Measurements from ENCODE around the gene RBM42. TPM values are rescaled to one million over a fixed set of nuclear protein-coding genes. Genes with fewer than 3 reads are reported as not detected.
A peak's percentile ranks its signal among the peaks of the same experiment; 100 is the strongest.

RBM42 gene
- polyA plus RNA-seq, 1 donor: 56.9 TPM

DNA sequence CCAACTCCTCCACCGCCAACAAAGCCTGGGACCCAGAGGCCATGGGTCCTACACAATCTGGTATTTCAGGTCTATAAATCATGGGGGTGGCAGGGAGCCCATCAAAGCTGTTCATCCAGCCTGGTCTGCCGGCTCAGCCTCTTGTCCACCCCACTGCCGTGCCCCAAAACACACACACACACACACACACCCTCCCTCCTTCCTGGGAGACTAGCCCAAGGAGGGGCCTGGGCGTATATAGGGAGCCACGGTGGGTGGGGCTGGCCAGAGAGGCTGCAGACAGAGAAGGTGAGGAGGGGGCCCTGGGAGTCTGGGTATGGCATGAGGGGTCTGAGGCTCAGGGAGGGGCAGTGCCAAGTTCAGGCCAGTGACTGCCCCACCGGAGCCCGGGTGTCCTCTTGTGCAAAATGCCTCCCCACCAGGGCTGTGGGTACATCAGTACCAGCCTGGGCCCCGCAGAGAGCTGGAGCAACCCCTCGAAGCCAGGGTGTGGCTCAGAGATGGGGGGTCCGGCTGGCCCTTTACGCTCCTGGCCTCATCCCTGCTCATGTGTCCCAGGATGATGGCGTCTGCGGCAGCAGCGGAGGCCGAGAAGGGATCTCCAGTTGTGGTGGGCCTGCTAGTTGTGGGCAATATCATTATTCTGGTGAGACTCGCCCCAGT is 37.5 kb downstream of the RBM42 start, which contains the start of gene UPK1A:
Gene UPK1A, plus strand, starts transcription at position 267 of the 663 bp plus-strand sequence. Its CDS starts 296 bp downstream, at position 563.
- no peaks in the 10 kb centered on the region for H3K9me3 ChIP-seq (ENCODE audit: control insufficient read depth, low read depth, low read length)
- no peak within 1 kb of the TSS for H3K27ac ChIP-seq (ENCODE audit: low read length)
- no peak for DNase-seq
- H3K27me3 ChIP-seq (ENCODE audit: control insufficient read depth, insufficient read depth, low read length): no peaks in the 10 kb centered on the region
- WGBS (ENCODE audit: insufficient coverage, low lambda C conversion rate): no CpG with 5 or more reads among the region's 16 CpGs
- peaks cover 4% of the 10 kb centered on the region for H3K4me1 ChIP-seq (ENCODE audit: control insufficient read depth, insufficient read depth, low read length)
- H3K36me3 ChIP-seq (ENCODE audit: control insufficient read depth, insufficient read depth, low read length): peaks cover 4% of the 10 kb centered on the region
- no peak within 1 kb of the TSS for H3K4me3 ChIP-seq (ENCODE audit: low read length)

DNA sequence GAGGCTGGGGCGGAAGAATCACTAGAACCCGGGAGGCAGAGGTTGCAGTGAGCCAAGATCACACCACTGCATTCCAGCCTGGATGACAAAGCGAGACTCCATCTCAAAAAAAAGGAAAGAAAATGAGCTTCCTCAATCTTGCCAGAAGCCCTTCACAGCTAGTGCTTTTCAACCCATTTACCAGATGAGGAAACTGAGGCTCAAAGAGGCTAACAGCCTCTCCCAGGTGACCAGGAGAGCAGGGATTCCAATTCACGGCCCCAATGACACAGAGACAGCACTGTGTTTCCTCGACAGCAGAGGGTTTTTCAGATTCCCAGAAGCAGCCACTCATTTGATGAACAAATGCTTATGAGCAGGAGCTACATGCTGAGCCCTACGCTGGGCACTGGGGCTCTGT is 40.7 kb downstream of the RBM42 start:
- H3K4me3 ChIP-seq (ENCODE audit: low read length): no peak overlapping the region
- no CpG with 5 or more reads among the region's 6 CpGs for WGBS (ENCODE audit: insufficient coverage, low lambda C conversion rate)
- peaks cover 25% of the 10 kb centered on the region for H3K27me3 ChIP-seq (ENCODE audit: control insufficient read depth, insufficient read depth, low read length)
- peaks cover 6% of the 10 kb centered on the region for H3K9me3 ChIP-seq (ENCODE audit: control insufficient read depth, low read depth, low read length)
- H3K36me3 ChIP-seq (ENCODE audit: control insufficient read depth, insufficient read depth, low read length): no peaks in the 10 kb centered on the region
- DNase-seq: no peak
- no peak overlapping the region for H3K27ac ChIP-seq (ENCODE audit: low read length)
- H3K4me1 ChIP-seq (ENCODE audit: control insufficient read depth, insufficient read depth, low read length): peaks cover 7% of the 10 kb centered on the region

DNA sequence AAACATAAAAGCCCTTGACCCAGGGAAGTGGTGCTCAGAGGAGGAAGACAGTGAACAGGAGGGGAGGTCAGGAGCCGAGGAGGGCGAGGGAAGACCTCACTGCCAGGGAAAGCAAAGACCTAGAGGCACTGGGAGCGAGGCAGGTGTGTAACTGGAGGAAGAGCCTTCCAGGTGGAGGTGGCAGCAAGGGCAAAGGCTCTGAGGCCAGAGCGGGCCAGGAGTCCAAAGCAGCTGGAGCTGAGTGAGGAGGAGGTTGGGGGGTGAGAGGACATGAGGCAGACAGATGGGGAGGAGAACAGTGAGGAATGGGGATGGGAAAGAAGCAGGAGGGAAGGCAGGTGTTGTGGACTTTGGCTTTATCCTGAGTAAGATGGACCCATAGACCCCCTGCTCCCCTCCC is 41.1 kb downstream of the RBM42 start:
- Histone ChIP-seq H3K27ac (ENCODE audit: low read length) (no peak overlapping the region), H3K27me3 (ENCODE audit: control insufficient read depth, insufficient read depth, low read length) (peaks cover 26% of the 10 kb centered on the region), H3K36me3 (ENCODE audit: control insufficient read depth, insufficient read depth, low read length) (no peaks in the 10 kb centered on the region), H3K4me1 (ENCODE audit: control insufficient read depth, insufficient read depth, low read length) (peaks cover 7% of the 10 kb centered on the region), H3K9me3 (ENCODE audit: control insufficient read depth, low read depth, low read length) (peaks cover 6% of the 10 kb centered on the region), H3K4me3 (ENCODE audit: low read length) (no peak overlapping the region)
- WGBS (ENCODE audit: insufficient coverage, low lambda C conversion rate): no CpG with 5 or more reads among the region's 4 CpGs
- peak in 1 of 2 donors; percentile 44 for DNase-seq

DNA sequence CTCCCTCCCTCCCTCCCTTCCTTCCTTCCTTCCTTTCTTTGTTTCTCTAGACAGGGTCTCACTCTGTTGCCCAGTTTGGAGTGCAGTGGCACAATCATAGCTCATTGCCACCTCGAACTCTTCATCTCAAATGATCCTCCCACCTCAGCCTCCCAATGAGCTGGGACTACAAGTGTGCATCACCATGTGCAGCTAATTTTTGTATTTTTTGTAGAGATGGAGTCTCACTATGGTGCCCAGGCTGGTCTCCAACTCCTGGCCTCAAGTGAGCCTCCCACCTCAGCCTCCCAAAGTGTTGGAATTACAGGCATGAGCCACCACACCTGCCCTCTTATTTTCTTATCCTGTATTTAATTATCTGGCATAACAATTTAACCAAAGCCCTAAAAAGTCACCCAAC is 41.9 kb downstream of the RBM42 start:
- Histone ChIP-seq H3K4me1 (ENCODE audit: control insufficient read depth, insufficient read depth, low read length) (peaks cover 7% of the 10 kb centered on the region), H3K36me3 (ENCODE audit: control insufficient read depth, insufficient read depth, low read length) (no peaks in the 10 kb centered on the region), H3K27ac (ENCODE audit: low read length) (no peak overlapping the region), H3K9me3 (ENCODE audit: control insufficient read depth, low read depth, low read length) (peaks cover 6% of the 10 kb centered on the region), H3K27me3 (ENCODE audit: control insufficient read depth, insufficient read depth, low read length) (peaks cover 26% of the 10 kb centered on the region), H3K4me3 (ENCODE audit: low read length) (no peak overlapping the region)
- no CpG with 5 or more reads among the region's 1 CpG for WGBS (ENCODE audit: insufficient coverage, low lambda C conversion rate)
- DNase-seq: no peak

DNA sequence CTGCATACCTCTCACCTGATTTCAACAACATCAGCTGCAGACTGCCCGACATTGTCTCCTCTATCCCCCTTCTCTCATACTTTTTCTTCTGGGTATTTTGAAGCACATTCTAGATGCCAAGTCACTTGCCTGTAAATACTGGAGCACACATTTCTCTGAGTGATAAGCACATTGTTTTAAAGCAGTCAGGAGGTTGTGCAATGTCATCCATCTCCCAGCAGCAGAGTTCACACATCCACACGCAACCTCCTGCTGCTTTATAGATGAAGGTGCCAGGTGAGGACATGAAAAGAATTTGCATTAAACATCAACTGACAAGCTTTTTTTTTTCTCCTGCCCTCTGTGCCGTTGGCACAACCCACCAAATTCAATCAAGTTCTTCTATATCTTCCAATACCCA is 43.0 kb downstream of the RBM42 start:
- H3K9me3 ChIP-seq (ENCODE audit: control insufficient read depth, low read depth, low read length): peaks cover 6% of the 10 kb centered on the region
- no peak overlapping the region for H3K27ac ChIP-seq (ENCODE audit: low read length)
- H3K27me3 ChIP-seq (ENCODE audit: control insufficient read depth, insufficient read depth, low read length): peaks cover 26% of the 10 kb centered on the region
- H3K36me3 ChIP-seq (ENCODE audit: control insufficient read depth, insufficient read depth, low read length): no peaks in the 10 kb centered on the region
- DNase-seq: peak; percentile 33 to 51
- 42% methylated on average over 2 of the region's 3 CpGs for WGBS (ENCODE audit: insufficient coverage, low lambda C conversion rate)
- no peak overlapping the region for H3K4me3 ChIP-seq (ENCODE audit: low read length)
- peaks cover 7% of the 10 kb centered on the region for H3K4me1 ChIP-seq (ENCODE audit: control insufficient read depth, insufficient read depth, low read length)

DNA sequence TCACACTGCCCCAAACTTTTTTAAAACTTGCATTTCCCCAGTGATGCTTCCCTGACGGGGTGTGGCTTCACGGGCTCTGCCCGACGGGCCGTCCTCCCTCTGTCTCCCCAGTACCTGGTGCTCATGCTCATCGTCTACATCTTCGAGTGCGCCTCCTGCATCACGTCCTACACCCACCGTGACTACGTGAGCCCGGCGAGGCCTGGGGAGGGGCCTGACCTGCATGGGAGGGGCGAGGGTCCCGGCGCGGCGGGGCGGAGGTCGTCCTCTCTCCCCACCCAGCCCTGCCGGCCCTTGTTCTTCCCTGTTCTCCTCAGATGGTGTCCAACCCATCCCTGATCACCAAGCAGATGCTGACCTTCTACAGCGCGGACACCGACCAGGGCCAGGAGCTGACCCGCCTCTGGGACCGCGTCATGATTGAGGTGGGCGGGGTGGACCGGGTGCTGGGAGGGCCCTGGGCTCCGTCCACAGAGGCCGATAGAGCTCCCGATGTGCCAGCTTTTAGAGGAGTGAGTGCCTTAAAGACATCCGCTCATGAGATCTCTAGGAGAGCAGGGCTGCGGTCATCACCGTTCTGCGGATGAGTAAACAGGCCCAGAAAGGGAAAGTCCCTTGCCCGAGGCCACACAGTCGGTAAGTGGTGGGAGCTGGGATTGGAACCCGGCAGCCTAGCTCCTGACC is 44.4 kb downstream of the RBM42 start:
- no CpG with 5 or more reads among the region's 39 CpGs for WGBS (ENCODE audit: insufficient coverage, low lambda C conversion rate)
- no peak overlapping the region for H3K4me3 ChIP-seq (ENCODE audit: low read length)
- peaks cover 7% of the 10 kb centered on the region for H3K4me1 ChIP-seq (ENCODE audit: control insufficient read depth, insufficient read depth, low read length)
- no peaks in the 10 kb centered on the region for H3K36me3 ChIP-seq (ENCODE audit: control insufficient read depth, insufficient read depth, low read length)
- H3K27ac ChIP-seq (ENCODE audit: low read length): no peak overlapping the region
- H3K9me3 ChIP-seq (ENCODE audit: control insufficient read depth, low read depth, low read length): peaks cover 6% of the 10 kb centered on the region
- H3K27me3 ChIP-seq (ENCODE audit: control insufficient read depth, insufficient read depth, low read length): peaks cover 26% of the 10 kb centered on the region
- DNase-seq: peak in 1 of 2 donors; percentile 11

DNA sequence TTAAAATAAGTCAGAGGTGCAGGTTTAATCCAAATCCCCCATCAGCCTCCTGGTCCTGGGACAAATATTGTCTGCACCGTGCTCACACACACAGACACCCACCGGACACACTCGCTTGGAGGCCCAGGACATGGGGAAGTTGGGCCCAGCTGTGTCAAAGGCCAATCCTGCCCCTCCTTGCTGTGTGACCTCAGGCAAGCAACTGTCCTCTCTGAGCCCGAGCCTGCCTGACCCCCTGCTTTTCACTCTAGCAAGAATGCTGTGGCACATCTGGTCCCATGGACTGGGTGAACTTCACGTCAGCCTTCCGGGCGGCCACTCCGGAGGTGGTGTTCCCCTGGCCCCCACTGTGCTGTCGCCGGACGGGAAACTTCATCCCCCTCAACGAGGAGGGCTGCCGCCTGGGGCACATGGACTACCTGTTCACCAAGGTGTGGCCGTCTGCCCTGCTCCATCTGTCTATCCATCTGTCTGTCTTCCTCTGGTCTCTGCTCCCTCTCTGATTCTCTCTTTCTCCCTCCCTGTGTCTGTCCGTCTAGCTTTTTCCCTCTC is 46.8 kb downstream of the RBM42 start:
- H3K4me1 ChIP-seq (ENCODE audit: control insufficient read depth, insufficient read depth, low read length): peaks cover 3% of the 10 kb centered on the region

More for the DNA sequence above, 46.8 kb downstream of the RBM42 start:
- Histone ChIP-seq H3K4me3 (ENCODE audit: low read length) (no peak overlapping the region), H3K27ac (ENCODE audit: low read length) (no peak overlapping the region), H3K27me3 (ENCODE audit: control insufficient read depth, insufficient read depth, low read length) (peaks cover 26% of the 10 kb centered on the region), H3K36me3 (ENCODE audit: control insufficient read depth, insufficient read depth, low read length) (no peaks in the 10 kb centered on the region), H3K9me3 (ENCODE audit: control insufficient read depth, low read depth, low read length) (peaks cover 6% of the 10 kb centered on the region)
- no peak for DNase-seq
- 79% methylated on average over 5 of the region's 15 CpGs for WGBS (ENCODE audit: insufficient coverage, low lambda C conversion rate)

Other genes with a start within 250 kb of the RBM42 start
- gene FFAR2, start 180.8 kb upstream of the RBM42 start, polyA plus RNA-seq: 3.1 TPM
- gene KRTDAP, start 138.6 kb upstream of the RBM42 start, polyA plus RNA-seq: 0.40 TPM
- gene DMKN, start 115.4 kb upstream of the RBM42 start, polyA plus RNA-seq: 36.0 TPM
- not detected for gene SBSN, start 100.7 kb upstream of the RBM42 start, polyA plus RNA-seq
- not detected for gene GAPDHS, start 95.6 kb upstream of the RBM42 start, polyA plus RNA-seq
- 89.6 TPM for gene TMEM147, start 83.4 kb upstream of the RBM42 start, polyA plus RNA-seq
- not detected for gene ATP4A, start 65.4 kb upstream of the RBM42 start, polyA plus RNA-seq
- not detected for gene PMIS2, start 42.9 kb upstream of the RBM42 start, polyA plus RNA-seq
- 13.3 TPM for gene HAUS5, start 16.3 kb upstream of the RBM42 start, polyA plus RNA-seq
- 1.5 TPM for gene ETV2, start 12.7 kb downstream of the RBM42 start, polyA plus RNA-seq
- 356 TPM for gene COX6B1, start 19.3 kb downstream of the RBM42 start, polyA plus RNA-seq
- 0.04 TPM for gene UPK1A, start 37.5 kb downstream of the RBM42 start, polyA plus RNA-seq
- gene ZBTB32, start 75.5 kb downstream of the RBM42 start, polyA plus RNA-seq: 0.51 TPM
- gene KMT2B, start 89.0 kb downstream of the RBM42 start, polyA plus RNA-seq: 33.2 TPM
- gene IGFLR1, start 113.4 kb downstream of the RBM42 start, polyA plus RNA-seq: 3.8 TPM
- gene U2AF1L4, start 116.4 kb downstream of the RBM42 start, polyA plus RNA-seq: 31.2 TPM
- gene PSENEN, start 116.6 kb downstream of the RBM42 start, polyA plus RNA-seq: 63.3 TPM
- 11.3 TPM for gene LIN37, start 119.5 kb downstream of the RBM42 start, polyA plus RNA-seq
- 50.2 TPM for gene HSPB6, start 128.0 kb downstream of the RBM42 start, polyA plus RNA-seq
- gene PROSER3, start 129.1 kb downstream of the RBM42 start, polyA plus RNA-seq: 16.3 TPM
- 22.2 TPM for gene ARHGAP33, start 146.5 kb downstream of the RBM42 start, polyA plus RNA-seq
- 1.9 TPM for gene PRODH2, start 183.8 kb downstream of the RBM42 start, polyA plus RNA-seq
- gene NPHS1, start 223.5 kb downstream of the RBM42 start, polyA plus RNA-seq: 3.2 TPM
- gene KIRREL2, start 227.9 kb downstream of the RBM42 start, polyA plus RNA-seq: 1.8 TPM
- 32.7 TPM for gene APLP1, start 239.5 kb downstream of the RBM42 start, polyA plus RNA-seq